Mesothelial cell of epicardium (in vitro differentiated cells): ENCODE results near the gene UBE2R2. TPM values are rescaled to one million over a fixed set of nuclear protein-coding genes. Genes with fewer than 3 reads are reported as not detected.
"Not testable (repeated sequence)": the region's sequence is repeated elsewhere in the genome, so short reads cannot be mapped to it uniquely, and the experiment has no call there.

ENCODE experiments used
- DNase-seq, 2 experiments: peaks; one replicate each; pipeline ENCODE4 v3.0.0; 2021; ENCODE audit warnings: low spot score in 2 of 2; ENCODE audit not compliant: unreplicated experiment in 2 of 2
- H3K27ac Mint-ChIP-seq: 2 replicates; pipeline ENCODE4 v1.8.0; 2021; ENCODE audit warnings: mixed read lengths
- H3K27me3 Mint-ChIP-seq: 2 replicates; pipeline ENCODE4 v1.8.0; 2021; ENCODE audit warnings: low read depth, mixed read lengths
- H3K36me3 Mint-ChIP-seq: 2 replicates; pipeline ENCODE4 v1.8.0; 2021; ENCODE audit warnings: mixed read lengths
- H3K4me1 Mint-ChIP-seq: 2 replicates; pipeline ENCODE4 v1.8.0; 2021; ENCODE audit warnings: mixed read lengths
- H3K4me3 Mint-ChIP-seq: 2 replicates; pipeline ENCODE4 v1.8.0; 2021; ENCODE audit warnings: mild to moderate bottlenecking, moderate library complexity, mixed read lengths
- H3K9me3 Mint-ChIP-seq: 2 replicates; pipeline ENCODE4 v1.8.0; 2021; ENCODE audit warnings: mixed read lengths
- total RNA-seq: library from RNA; stranded (reverse); gene quantifications from 3 replicates; pipeline ENCODE4 v1.2.1, GENCODE V29; 2021
- TF ChIP-seq, protein P1 (sequence below): fragments of 200-600 bp; sonication (generic); IDR thresholded peaks from one replicate; pipeline ENCODE4 v1.5.0; 2021; ENCODE audit warnings: antibody characterized with exemption; ENCODE audit not compliant: unreplicated experiment

Gene UBE2R2
- total RNA-seq, 1 donor from 2014 or later, result 59.9 TPM

GRCh38 chr9:33787839-33788238 lies 29.1 kb upstream of the UBE2R2 start:
- Mint-ChIP-seq H3K4me1 (peaks cover 6% of the 10 kb centered on the region), H3K27me3 (peaks cover 22% of the 10 kb centered on the region), H3K27ac (no peak overlapping the region), H3K36me3 (no peaks in the 10 kb centered on the region), H3K9me3 (no peaks in the 10 kb centered on the region), H3K4me3 (no peak overlapping the region)
- DNase-seq, result no peak
- TF ChIP-seq, protein P1, sequence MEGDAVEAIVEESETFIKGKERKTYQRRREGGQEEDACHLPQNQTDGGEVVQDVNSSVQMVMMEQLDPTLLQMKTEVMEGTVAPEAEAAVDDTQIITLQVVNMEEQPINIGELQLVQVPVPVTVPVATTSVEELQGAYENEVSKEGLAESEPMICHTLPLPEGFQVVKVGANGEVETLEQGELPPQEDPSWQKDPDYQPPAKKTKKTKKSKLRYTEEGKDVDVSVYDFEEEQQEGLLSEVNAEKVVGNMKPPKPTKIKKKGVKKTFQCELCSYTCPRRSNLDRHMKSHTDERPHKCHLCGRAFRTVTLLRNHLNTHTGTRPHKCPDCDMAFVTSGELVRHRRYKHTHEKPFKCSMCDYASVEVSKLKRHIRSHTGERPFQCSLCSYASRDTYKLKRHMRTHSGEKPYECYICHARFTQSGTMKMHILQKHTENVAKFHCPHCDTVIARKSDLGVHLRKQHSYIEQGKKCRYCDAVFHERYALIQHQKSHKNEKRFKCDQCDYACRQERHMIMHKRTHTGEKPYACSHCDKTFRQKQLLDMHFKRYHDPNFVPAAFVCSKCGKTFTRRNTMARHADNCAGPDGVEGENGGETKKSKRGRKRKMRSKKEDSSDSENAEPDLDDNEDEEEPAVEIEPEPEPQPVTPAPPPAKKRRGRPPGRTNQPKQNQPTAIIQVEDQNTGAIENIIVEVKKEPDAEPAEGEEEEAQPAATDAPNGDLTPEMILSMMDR, result no peak

GRCh38 chr9:33789429-33789828 lies 27.5 kb upstream of the UBE2R2 start:
- DNase-seq, H3K4me1 Mint-ChIP-seq, H3K27ac Mint-ChIP-seq, H3K9me3 Mint-ChIP-seq, H3K36me3 Mint-ChIP-seq, H3K4me3 Mint-ChIP-seq: not testable (repeated sequence)
- H3K27me3 Mint-ChIP-seq, result peaks cover 27% of the 10 kb centered on the region

DNA sequence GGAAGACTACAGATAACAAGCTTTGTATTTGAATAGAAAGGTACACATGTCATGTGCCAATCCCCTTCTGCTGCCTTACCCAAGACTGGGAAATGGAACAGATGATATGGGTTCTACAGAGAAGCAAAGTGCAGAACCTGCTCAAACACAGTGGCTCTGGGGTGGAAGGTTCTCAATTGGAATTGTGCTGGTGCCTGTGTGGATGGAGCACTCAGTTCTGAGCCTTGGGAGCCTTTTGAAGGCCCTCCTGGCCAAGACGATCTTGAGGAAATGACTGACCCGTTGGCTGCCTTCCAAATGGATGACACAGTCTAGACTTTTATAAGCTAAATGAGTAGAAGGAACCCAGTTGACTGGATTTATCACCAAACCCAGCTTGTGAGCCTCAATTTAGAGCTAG lies 25.8 kb upstream of the UBE2R2 start:
- H3K4me3 Mint-ChIP-seq, result no peak overlapping the region
- no peak for DNase-seq
- H3K36me3 Mint-ChIP-seq, result no peaks in the 10 kb centered on the region
- peaks cover 36% of the 10 kb centered on the region for H3K27me3 Mint-ChIP-seq
- no peak overlapping the region for H3K27ac Mint-ChIP-seq
- peaks cover 6% of the 10 kb centered on the region for H3K4me1 Mint-ChIP-seq
- no peaks in the 10 kb centered on the region for H3K9me3 Mint-ChIP-seq
- TF ChIP-seq, protein P1, result no peak

- not testable (repeated sequence) for H3K9me3 Mint-ChIP-seq, DNase-seq, H3K4me1 Mint-ChIP-seq, H3K4me3 Mint-ChIP-seq, H3K36me3 Mint-ChIP-seq, H3K27ac Mint-ChIP-seq
- peaks cover 38% of the 10 kb centered on the region for H3K27me3 Mint-ChIP-seq
These were observed 23.5 kb upstream of the UBE2R2 start for GRCh38 chr9:33793496-33793895.

DNA sequence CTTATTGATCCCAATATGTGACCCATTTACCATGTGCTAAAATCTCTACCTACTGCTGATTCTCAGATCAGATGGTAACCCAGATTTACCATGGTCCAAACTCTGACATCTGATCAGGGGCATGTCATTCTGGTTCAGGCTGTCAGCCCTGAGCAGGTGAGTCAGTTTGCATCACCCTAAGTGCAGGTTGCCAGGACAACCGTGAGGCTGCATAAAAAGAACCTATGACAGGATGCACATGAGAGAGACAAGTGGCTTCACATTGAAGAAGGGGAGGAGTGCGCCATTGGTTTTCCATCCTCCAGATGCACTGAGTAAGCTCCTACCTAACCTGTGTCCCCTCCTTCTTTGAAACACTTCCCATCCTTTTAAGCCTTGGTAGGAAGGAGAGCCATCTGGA lies 22.4 kb upstream of the UBE2R2 start:
- Mint-ChIP-seq H3K4me3 (no peak overlapping the region), H3K27me3 (peaks cover 41% of the 10 kb centered on the region), H3K4me1 (peaks cover 6% of the 10 kb centered on the region), H3K36me3 (peaks cover 2% of the 10 kb centered on the region), H3K9me3 (peaks cover 4% of the 10 kb centered on the region), H3K27ac (no peak overlapping the region)
- DNase-seq, result no peak
- TF ChIP-seq, protein P1, result no peak

DNA sequence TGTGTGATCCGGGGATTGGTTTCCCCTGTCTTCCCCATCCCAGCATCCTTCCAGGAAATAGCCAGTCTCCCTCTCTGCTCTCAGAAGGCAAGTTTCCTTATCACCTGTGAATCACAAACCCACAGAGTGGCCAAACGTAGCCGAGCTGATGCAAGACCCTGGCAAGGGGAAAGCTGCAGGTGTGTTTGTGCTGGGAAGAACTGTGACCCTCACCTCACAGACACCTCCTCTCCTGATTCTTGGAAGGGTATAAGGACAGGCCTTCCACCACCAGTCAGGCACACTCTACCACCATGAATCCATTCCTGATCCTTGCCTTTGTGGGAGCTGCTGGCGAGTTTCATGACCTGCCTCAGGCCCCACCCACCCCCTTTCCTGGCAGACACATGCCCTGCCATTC lies 21.7 kb upstream of the UBE2R2 start, which contains the start of gene PRSS3:
TSS of gene PRSS3 (plus strand) at position 281 of the 400 bp plus-strand sequence. CDS start at position 294, 13 bp downstream.
- Mint-ChIP-seq H3K36me3 (peaks cover 2% of the 10 kb centered on the region), H3K9me3 (peaks cover 4% of the 10 kb centered on the region), H3K4me3 (no peak within 1 kb of the TSS), H3K27ac (no peak within 1 kb of the TSS), H3K4me1 (peaks cover 6% of the 10 kb centered on the region), H3K27me3 (peaks cover 45% of the 10 kb centered on the region)
- TF ChIP-seq, protein P1, result no peak
- no peak for DNase-seq

DNA sequence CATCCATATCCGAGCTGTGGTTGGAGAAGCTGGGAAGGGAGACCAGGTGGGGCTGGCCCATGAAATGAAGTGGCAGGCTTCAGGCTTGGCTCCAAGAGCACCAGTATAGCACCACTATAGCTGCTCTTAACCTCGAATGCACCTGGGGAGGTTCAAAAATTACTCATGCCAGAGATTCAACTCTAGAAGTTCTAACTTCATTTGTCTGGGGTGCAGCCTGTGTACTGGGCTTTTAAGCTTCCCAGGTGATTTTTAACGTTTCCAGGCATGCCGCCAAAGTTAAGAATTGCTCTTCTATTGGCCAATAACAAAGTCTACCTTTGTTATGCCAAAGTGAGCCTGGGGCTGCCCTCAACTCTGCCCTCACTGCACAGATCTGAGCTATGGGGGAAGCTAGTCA lies 21.1 kb upstream of the UBE2R2 start:
- TF ChIP-seq, protein P1, result no peak
- Mint-ChIP-seq H3K27ac (no peak overlapping the region), H3K4me1 (peaks cover 6% of the 10 kb centered on the region), H3K27me3 (peaks cover 45% of the 10 kb centered on the region), H3K9me3 (peaks cover 4% of the 10 kb centered on the region), H3K36me3 (peaks cover 2% of the 10 kb centered on the region), H3K4me3 (no peak overlapping the region)
- DNase-seq, result no peak

DNA sequence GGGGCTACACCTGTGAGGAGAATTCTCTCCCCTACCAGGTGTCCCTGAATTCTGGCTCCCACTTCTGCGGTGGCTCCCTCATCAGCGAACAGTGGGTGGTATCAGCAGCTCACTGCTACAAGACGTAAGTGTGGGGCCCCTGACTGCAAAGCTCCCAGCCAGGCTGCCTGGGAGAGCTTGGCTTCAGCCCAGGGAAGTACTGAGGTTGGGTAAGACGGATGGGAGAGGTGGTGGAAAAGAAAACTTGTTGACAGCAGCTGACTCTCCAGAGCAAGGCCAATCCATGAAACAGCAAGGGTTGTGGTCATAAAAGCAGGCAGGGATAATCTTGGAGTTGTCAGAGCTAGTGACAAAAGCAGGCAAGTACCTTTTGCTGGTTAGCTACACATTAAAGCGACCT lies 20.3 kb upstream of the UBE2R2 start:
- not testable (repeated sequence) for DNase-seq, H3K4me3 Mint-ChIP-seq, H3K27ac Mint-ChIP-seq, H3K36me3 Mint-ChIP-seq, H3K9me3 Mint-ChIP-seq, H3K4me1 Mint-ChIP-seq
- H3K27me3 Mint-ChIP-seq, result peaks cover 45% of the 10 kb centered on the region
